ENCODE measurements around the gene APOBR. TPM values are rescaled to one million over a fixed set of nuclear protein-coding genes. Genes with fewer than 3 reads are reported as not detected.
A peak's percentile ranks its signal among the peaks of the same experiment; 100 is the strongest.
"Not testable (repeated sequence)": the region's sequence is repeated elsewhere in the genome, so short reads cannot be mapped to it uniquely, and the experiment has no call there.

APOBR gene, protein sequence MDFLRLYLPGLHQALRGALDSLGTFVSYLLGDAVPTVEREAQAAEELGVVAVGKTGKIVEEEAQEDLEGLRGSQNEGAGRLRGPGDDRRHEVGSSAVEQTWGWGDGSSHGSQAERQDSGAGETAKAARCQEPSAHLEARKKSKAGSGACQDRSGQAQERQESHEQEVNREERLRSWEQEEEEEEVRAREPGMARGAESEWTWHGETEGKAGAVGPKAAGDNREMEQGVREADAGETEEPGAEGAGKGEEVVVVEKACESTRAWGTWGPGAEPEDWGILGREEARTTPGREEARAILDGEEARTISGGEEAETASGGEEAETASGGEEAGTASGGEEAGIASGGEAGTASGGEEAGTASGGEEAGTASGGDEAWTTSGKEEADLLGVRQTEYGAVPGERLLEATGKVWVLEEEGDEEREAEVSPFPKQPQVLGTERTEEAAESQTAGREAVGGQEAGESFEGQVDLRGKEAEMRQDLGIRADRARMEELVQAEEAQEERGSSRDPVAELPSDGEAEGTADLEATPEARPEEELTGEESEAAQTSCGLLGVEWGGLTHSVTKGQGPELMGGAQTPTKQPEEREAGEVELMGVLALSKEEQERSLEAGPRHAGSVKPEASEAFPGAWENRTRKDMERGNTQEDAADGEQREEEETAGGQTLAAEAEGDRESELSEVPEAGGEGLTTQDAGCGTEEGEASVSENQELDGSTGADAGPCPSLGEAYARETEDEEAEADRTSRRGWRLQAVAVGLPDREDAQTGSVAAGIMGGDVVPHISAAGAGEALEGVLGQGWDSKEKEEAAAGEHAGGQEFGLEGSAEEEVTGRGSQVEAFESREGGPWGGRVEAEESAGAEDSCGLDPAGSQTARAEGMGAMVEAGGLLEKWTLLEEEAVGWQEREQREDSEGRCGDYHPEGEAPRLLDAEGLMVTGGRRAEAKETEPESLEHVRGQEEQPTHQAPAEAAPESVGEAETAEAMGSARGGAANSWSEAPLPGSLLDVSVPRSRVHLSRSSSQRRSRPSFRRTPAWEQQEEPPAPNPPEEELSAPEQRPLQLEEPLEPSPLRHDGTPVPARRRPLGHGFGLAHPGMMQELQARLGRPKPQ
- total RNA-seq (2022) (0.09 and 0.10 TPM in 2 replicates), Bru-seq, nascent RNA (percentile 6 among the genes with signal in this experiment), BruChase-seq, experiment 1, labeled RNA remaining after a 6-hour chase (percentile 23 among the genes with signal in this experiment), BruChase-seq, experiment 2, labeled RNA remaining after a 2-hour chase (percentile 17 among the genes with signal in this experiment)
- long read RNA-seq: 0 reads

- CTCF ChIA-PET: no interaction called here
- BruUV-seq (replicated peaks): no TSS peak
- Mint-ChIP-seq H3K36me3 (ENCODE audit: insufficient read depth, unreplicated experiment) (peaks cover 12% of the 10 kb centered on the region), H3K4me3 (ENCODE audit: unreplicated experiment) (no peak within 1 kb of the TSS), H3K27me3 (ENCODE audit: insufficient read depth, unreplicated experiment) (peaks cover 13% of the 10 kb centered on the region), H3K9me3 (ENCODE audit: unreplicated experiment) (no peaks in the 10 kb centered on the region), H3K4me1 (ENCODE audit: insufficient read depth, unreplicated experiment) (no peaks in the 10 kb centered on the region), H3K27ac (ENCODE audit: low read depth, unreplicated experiment) (peak within 1 kb of the TSS; percentile 11)
- intact Hi-C loops (cut with micrococcal nuclease): no loop called here
- TF ChIP-seq CTCF (IDR thresholded peaks at IDR 0.05; ENCODE audit: unreplicated experiment): no peak
- no peak for DNase-seq (ENCODE audit: unreplicated experiment)
- POLR2A ChIA-PET: no interaction called here
These were observed at the start of gene APOBR for GRCh38 chr16:28494121-28494851. Gene APOBR, plus strand, starts transcription at chr16:28494643. Its CDS starts 39 bp downstream, at chr16:28494682.

- intact Hi-C loops (cut with micrococcal nuclease); H3K9me3 Mint-ChIP-seq (ENCODE audit: unreplicated experiment); H3K27me3 Mint-ChIP-seq (ENCODE audit: insufficient read depth, unreplicated experiment); CTCF ChIA-PET; DNase-seq (ENCODE audit: unreplicated experiment); H3K4me3 Mint-ChIP-seq (ENCODE audit: unreplicated experiment); BruUV-seq (replicated peaks); H3K27ac Mint-ChIP-seq (ENCODE audit: low read depth, unreplicated experiment); H3K4me1 Mint-ChIP-seq (ENCODE audit: insufficient read depth, unreplicated experiment); H3K36me3 Mint-ChIP-seq (ENCODE audit: insufficient read depth, unreplicated experiment); POLR2A ChIA-PET: not testable (repeated sequence)
These were observed 48.1 kb upstream of the APOBR start for GRCh38 chr16:28446388-28446787.

DNA sequence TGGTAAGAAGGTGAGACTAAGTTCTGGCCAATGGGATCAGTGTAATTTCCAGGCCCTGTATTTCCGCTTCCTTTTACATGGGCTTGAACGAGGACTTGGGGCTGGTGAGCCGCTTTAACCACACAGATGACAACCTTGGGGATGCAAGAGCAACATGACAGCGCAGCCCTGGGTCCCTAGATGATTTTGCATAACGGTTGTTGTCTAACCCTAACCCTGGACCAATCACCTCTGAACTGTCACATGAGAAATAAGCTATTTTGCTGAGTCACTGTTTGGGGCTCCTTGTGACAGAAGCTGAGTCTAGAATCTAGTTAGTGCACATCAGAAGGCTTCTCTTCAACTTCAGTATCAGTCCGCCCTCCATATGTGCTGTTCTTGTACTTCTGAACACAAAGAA lies 47.4 kb upstream of the APOBR start:
- CTCF ChIA-PET; H3K9me3 Mint-ChIP-seq (ENCODE audit: unreplicated experiment); POLR2A ChIA-PET; H3K36me3 Mint-ChIP-seq (ENCODE audit: insufficient read depth, unreplicated experiment); H3K27me3 Mint-ChIP-seq (ENCODE audit: insufficient read depth, unreplicated experiment); intact Hi-C loops (cut with micrococcal nuclease); H3K4me3 Mint-ChIP-seq (ENCODE audit: unreplicated experiment); BruUV-seq (replicated peaks); H3K27ac Mint-ChIP-seq (ENCODE audit: low read depth, unreplicated experiment); H3K4me1 Mint-ChIP-seq (ENCODE audit: insufficient read depth, unreplicated experiment); DNase-seq (ENCODE audit: unreplicated experiment): not testable (repeated sequence)

- H3K4me1 Mint-ChIP-seq (ENCODE audit: insufficient read depth, unreplicated experiment): no peaks in the 10 kb centered on the region
- no peak for DNase-seq (ENCODE audit: unreplicated experiment)
- ChIA-PET CTCF (no interaction called here), POLR2A (no interaction called here)
- TF ChIP-seq CTCF (IDR thresholded peaks at IDR 0.05; ENCODE audit: unreplicated experiment): no peak
- peak overlapping the region; percentile 69 for H3K27ac Mint-ChIP-seq (ENCODE audit: low read depth, unreplicated experiment)
- no TSS peak for BruUV-seq (replicated peaks)
- H3K36me3 Mint-ChIP-seq (ENCODE audit: insufficient read depth, unreplicated experiment): peaks cover 48% of the 10 kb centered on the region
- H3K9me3 Mint-ChIP-seq (ENCODE audit: unreplicated experiment): no peaks in the 10 kb centered on the region
- H3K27me3 Mint-ChIP-seq (ENCODE audit: insufficient read depth, unreplicated experiment): no peaks in the 10 kb centered on the region
- intact Hi-C loops (cut with micrococcal nuclease): no loop called here
- H3K4me3 Mint-ChIP-seq (ENCODE audit: unreplicated experiment): no peak overlapping the region
These were observed 20.7 kb upstream of the APOBR start for GRCh38 chr16:28473714-28474265.
